ENCODE measurements around the gene CARMIL3. TPM values are rescaled to one million over a fixed set of nuclear protein-coding genes. Genes with fewer than 3 reads are reported as not detected.

The CARMIL3 gene
- total RNA-seq, 1 donor from 2014 or later: 0.34 TPM

DNA sequence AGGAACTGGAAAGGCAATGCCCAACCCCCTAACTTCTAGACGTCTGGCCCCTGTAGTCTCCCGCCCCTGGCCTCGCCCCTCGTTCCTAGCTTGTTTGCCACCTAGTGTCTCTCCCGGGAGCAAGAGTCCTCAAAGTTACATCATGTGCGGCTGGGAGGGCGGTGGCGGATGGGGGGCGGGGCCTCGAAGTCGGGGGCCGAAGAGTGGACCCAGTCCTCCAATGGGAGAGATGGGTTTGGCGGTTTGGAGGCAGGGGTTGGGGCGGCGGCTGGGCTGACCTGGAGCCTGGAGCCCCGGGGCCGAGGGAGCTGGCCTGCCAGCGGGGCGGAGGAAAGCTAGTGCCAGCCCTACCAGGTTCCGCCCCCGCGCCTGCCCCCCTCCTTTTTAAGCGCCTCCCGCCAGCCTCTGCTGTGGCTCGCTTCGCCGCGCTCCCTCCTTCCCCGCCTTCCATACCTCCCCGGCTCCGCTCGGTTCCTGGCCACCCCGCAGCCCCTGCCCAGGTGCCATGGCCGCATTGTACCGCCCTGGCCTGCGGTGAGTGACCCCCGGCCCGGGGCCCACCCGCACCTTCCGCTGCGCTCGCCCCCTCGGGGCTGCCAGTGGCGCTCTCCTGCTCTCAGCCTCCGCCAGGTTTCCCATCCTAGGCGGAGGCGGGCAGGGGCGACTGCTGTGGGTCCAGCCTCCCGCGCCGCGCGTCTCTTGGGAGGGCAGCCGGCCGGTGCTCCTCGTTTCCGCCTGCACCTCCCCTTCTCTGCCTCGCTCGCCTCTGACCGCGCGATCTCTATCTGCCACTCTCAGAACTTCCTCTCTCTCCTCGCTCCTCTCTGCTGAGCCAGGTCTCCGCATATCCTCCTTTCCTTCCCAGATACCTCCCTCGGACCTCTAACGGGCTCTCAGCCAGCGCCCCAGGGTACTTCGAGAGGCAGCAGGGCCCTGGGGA lies 42.4 kb downstream of the CARMIL3 start, which contains the start of gene PCK2:
PCK2 (plus strand) TSS at position 411 of the 940 bp plus-strand sequence; CDS start at position 506, 95 bp downstream.
- Histone ChIP-seq H3K79me2 (ENCODE audit: insufficient read depth, low read length) (no peaks in the 10 kb centered on the region), H4K20me1 (ENCODE audit: insufficient read depth, low read length) (no peaks in the 10 kb centered on the region), H3K4me3 (ENCODE audit: insufficient read depth, low read depth, low read length) (peak within 1 kb of the TSS; percentile 60), H3K9ac (ENCODE audit: low read length) (peak within 1 kb of the TSS; percentile 81), H3K27me3 (ENCODE audit: insufficient read depth, low read length) (no peaks in the 10 kb centered on the region), H3K36me3 (ENCODE audit: insufficient read depth, low read length) (no peaks in the 10 kb centered on the region), H3K9me3 (ENCODE audit: insufficient read depth, low read depth, low read length) (no peaks in the 10 kb centered on the region), H2AFZ (ENCODE audit: low read depth, low read length) (peak within 1 kb of the TSS; percentile 95), H3K27ac (ENCODE audit: low read depth, low read length) (peak within 1 kb of the TSS; percentile 5), H3K4me2 (ENCODE audit: low read length) (peak within 1 kb of the TSS; percentile 94), H3K4me1 (ENCODE audit: insufficient read depth, low read length) (peaks cover 6% of the 10 kb centered on the region)
- Mint-ChIP-seq H3K4me3 (ENCODE audit: unreplicated experiment) (peak within 1 kb of the TSS; percentile 93), H3K27ac (ENCODE audit: unreplicated experiment) (peak within 1 kb of the TSS; percentile 91), H3K9me3 (ENCODE audit: unreplicated experiment) (no peaks in the 10 kb centered on the region), H3K36me3 (ENCODE audit: low read depth, unreplicated experiment) (peaks cover 9% of the 10 kb centered on the region), H3K27me3 (ENCODE audit: low read depth, unreplicated experiment) (peaks cover 4% of the 10 kb centered on the region), H3K4me1 (ENCODE audit: low read depth, unreplicated experiment) (peaks cover 15% of the 10 kb centered on the region)
- FAIRE-seq (no peak), DNase-seq (ENCODE audit: low read depth) (peak; percentile 59)
- TF ChIP-seq, protein P1, sequence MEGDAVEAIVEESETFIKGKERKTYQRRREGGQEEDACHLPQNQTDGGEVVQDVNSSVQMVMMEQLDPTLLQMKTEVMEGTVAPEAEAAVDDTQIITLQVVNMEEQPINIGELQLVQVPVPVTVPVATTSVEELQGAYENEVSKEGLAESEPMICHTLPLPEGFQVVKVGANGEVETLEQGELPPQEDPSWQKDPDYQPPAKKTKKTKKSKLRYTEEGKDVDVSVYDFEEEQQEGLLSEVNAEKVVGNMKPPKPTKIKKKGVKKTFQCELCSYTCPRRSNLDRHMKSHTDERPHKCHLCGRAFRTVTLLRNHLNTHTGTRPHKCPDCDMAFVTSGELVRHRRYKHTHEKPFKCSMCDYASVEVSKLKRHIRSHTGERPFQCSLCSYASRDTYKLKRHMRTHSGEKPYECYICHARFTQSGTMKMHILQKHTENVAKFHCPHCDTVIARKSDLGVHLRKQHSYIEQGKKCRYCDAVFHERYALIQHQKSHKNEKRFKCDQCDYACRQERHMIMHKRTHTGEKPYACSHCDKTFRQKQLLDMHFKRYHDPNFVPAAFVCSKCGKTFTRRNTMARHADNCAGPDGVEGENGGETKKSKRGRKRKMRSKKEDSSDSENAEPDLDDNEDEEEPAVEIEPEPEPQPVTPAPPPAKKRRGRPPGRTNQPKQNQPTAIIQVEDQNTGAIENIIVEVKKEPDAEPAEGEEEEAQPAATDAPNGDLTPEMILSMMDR (IDR thresholded peaks at IDR 0.05; ENCODE audit: insufficient read depth, low read depth, low read length): no peak
- no peak for TF ChIP-seq EZH2 (IDR thresholded peaks at IDR 0.05; ENCODE audit: insufficient read depth, low read length)

DNA sequence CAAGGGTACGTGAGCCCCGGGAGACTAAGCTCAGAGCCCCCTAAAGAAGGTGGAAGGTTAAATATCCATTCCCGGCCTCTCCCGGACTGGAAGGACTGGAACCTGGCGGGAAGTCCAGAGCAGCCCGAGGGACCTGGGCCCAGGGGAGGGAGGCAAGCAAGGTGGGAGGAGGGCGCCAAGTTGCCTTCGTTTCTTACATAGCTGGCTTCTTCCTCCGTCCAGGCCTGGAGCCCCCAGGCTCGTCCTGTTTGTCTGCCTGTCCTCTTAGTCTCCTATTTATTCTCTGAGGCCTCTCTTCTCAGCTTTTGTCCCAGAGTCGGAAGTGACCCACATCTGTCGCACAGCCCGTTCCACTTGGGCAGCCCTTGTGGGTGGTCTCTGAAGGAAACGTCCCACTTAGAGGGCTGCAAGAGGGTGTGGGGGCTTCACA lies 43.0 kb downstream of the CARMIL3 start:
- peak overlapping the region; percentile 95 for H2AFZ ChIP-seq (ENCODE audit: low read depth, low read length)
- peak overlapping the region; percentile 81 for H3K9ac ChIP-seq (ENCODE audit: low read length)
- Mint-ChIP-seq H3K27ac (ENCODE audit: unreplicated experiment) (peak overlapping the region; percentile 88), H3K27me3 (ENCODE audit: low read depth, unreplicated experiment) (peaks cover 4% of the 10 kb centered on the region), H3K4me3 (ENCODE audit: unreplicated experiment) (peak overlapping the region; percentile 93), H3K36me3 (ENCODE audit: low read depth, unreplicated experiment) (peaks cover 14% of the 10 kb centered on the region), H3K4me1 (ENCODE audit: low read depth, unreplicated experiment) (peaks cover 15% of the 10 kb centered on the region), H3K9me3 (ENCODE audit: unreplicated experiment) (no peaks in the 10 kb centered on the region)
- DNase-seq (ENCODE audit: low read depth) (no peak), FAIRE-seq (no peak)
- TF ChIP-seq EZH2 (IDR thresholded peaks at IDR 0.05; ENCODE audit: insufficient read depth, low read length): no peak
- TF ChIP-seq, protein P1 (IDR thresholded peaks at IDR 0.05; ENCODE audit: insufficient read depth, low read depth, low read length): no peak
- H3K4me1 ChIP-seq (ENCODE audit: insufficient read depth, low read length): peaks cover 6% of the 10 kb centered on the region
- no peaks in the 10 kb centered on the region for H3K9me3 ChIP-seq (ENCODE audit: insufficient read depth, low read depth, low read length)
- no peaks in the 10 kb centered on the region for H4K20me1 ChIP-seq (ENCODE audit: insufficient read depth, low read length)
- H3K4me3 ChIP-seq (ENCODE audit: insufficient read depth, low read depth, low read length): peak overlapping the region; percentile 60
- no peaks in the 10 kb centered on the region for H3K36me3 ChIP-seq (ENCODE audit: insufficient read depth, low read length)
- no peaks in the 10 kb centered on the region for H3K79me2 ChIP-seq (ENCODE audit: insufficient read depth, low read length)
- H3K4me2 ChIP-seq (ENCODE audit: low read length): peak overlapping the region; percentile 94
- H3K27ac ChIP-seq (ENCODE audit: low read depth, low read length): no peak overlapping the region
- H3K27me3 ChIP-seq (ENCODE audit: insufficient read depth, low read length): no peaks in the 10 kb centered on the region

Measured in astrocyte (in vitro differentiated cells and primary cell).